ENCODE data around the gene LAD1. TPM values are rescaled to one million over a fixed set of nuclear protein-coding genes. Genes with fewer than 3 reads are reported as not detected.

LAD1 gene
- total and polyA plus RNA-seq, 2 of the 13 experiments (the other 11 are each of a cell fraction or from before 2014, with no cell fraction given), result 10.8 to 65.6 TPM

DNA sequence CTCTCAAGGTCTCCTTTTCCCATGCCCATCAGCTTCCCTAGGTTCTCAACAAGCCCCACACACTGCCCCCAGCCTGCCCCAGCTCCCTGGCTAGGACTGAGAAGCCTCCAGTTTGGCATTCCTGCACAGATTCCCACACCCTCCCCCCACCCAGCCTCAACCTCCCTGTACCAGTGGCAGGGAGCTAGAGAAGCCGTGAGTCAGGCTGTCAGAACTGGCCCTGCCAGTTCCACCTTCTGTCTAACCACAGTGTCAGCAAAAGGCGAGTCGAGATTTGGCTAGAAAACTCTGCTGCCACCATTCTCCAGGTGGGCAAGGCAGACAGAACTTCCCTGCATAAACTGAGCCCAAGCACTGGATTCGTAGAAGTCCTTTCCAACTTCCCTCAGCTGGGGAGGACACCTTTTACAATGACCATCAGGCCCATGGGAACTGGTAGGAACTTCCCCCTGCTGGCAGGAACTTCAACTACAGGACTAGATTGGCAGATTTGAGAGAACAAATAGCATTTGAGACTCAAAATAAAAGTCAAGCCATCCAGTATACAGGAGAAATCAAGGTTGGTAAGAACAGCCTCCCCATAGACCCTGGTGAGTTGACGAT, 52.7 kb downstream of the LAD1 start (continued):
- TF ChIP-seq CTCF (CRISPR knock-in tag; IDR thresholded peaks at IDR 0.05) (peak; percentile 63), SMC3 (IDR thresholded peaks at IDR 0.05; ENCODE audit: low read length) (peak; percentile 20; the same call in 1 of the 2 replicates), XRCC5 (optimal IDR thresholded peaks at IDR 0.05; ENCODE audit: low read length) (peak; percentile 46), JDP2 (CRISPR knock-in tag; IDR thresholded peaks at IDR 0.05; ENCODE audit: borderline replicate concordance) (no peak), ZNF12 (CRISPR knock-in tag; IDR thresholded peaks at IDR 0.05) (no peak), PCBP2 (optimal IDR thresholded peaks at IDR 0.05; ENCODE audit: low read depth, low read length, poor library complexity, severe bottlenecking) (no peak), SKI (IDR thresholded peaks at IDR 0.05; ENCODE audit: partially characterized antibody) (no peak), ZC3H13 (CRISPR knock-in tag; IDR thresholded peaks at IDR 0.05) (no peak), CC2D1A (CRISPR knock-in tag; IDR thresholded peaks at IDR 0.05) (no peak), RBM22 (optimal IDR thresholded peaks at IDR 0.05; ENCODE audit: low read length) (no peak), ARNT2 (CRISPR knock-in tag; IDR thresholded peaks at IDR 0.05; ENCODE audit: low read depth) (no peak), POGZ (CRISPR knock-in tag; IDR thresholded peaks at IDR 0.05) (no peak)
- TF ChIP-seq, protein P1, sequence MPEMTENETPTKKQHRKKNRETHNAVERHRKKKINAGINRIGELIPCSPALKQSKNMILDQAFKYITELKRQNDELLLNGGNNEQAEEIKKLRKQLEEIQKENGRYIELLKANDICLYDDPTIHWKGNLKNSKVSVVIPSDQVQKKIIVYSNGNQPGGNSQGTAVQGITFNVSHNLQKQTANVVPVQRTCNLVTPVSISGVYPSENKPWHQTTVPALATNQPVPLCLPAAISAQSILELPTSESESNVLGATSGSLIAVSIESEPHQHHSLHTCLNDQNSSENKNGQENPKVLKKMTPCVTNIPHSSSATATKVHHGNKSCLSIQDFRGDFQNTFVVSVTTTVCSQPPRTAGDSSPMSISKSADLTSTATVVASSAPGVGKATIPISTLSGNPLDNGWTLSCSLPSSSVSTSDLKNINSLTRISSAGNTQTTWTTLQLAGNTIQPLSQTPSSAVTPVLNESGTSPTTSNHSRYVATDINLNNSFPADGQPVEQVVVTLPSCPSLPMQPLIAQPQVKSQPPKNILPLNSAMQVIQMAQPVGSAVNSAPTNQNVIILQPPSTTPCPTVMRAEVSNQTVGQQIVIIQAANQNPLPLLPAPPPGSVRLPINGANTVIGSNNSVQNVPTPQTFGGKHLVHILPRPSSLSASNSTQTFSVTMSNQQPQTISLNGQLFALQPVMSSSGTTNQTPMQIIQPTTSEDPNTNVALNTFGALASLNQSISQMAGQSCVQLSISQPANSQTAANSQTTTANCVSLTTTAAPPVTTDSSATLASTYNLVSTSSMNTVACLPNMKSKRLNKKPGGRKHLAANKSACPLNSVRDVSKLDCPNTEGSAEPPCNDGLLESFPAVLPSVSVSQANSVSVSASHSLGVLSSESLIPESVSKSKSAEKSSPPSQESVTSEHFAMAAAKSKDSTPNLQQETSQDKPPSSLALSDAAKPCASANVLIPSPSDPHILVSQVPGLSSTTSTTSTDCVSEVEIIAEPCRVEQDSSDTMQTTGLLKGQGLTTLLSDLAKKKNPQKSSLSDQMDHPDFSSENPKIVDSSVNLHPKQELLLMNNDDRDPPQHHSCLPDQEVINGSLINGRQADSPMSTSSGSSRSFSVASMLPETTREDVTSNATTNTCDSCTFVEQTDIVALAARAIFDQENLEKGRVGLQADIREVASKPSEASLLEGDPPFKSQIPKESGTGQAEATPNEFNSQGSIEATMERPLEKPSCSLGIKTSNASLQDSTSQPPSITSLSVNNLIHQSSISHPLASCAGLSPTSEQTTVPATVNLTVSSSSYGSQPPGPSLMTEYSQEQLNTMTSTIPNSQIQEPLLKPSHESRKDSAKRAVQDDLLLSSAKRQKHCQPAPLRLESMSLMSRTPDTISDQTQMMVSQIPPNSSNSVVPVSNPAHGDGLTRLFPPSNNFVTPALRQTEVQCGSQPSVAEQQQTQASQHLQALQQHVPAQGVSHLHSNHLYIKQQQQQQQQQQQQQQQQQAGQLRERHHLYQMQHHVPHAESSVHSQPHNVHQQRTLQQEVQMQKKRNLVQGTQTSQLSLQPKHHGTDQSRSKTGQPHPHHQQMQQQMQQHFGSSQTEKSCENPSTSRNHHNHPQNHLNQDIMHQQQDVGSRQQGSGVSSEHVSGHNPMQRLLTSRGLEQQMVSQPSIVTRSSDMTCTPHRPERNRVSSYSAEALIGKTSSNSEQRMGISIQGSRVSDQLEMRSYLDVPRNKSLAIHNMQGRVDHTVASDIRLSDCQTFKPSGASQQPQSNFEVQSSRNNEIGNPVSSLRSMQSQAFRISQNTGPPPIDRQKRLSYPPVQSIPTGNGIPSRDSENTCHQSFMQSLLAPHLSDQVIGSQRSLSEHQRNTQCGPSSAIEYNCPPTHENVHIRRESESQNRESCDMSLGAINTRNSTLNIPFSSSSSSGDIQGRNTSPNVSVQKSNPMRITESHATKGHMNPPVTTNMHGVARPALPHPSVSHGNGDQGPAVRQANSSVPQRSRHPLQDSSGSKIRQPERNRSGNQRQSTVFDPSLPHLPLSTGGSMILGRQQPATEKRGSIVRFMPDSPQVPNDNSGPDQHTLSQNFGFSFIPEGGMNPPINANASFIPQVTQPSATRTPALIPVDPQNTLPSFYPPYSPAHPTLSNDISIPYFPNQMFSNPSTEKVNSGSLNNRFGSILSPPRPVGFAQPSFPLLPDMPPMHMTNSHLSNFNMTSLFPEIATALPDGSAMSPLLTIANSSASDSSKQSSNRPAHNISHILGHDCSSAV (CRISPR knock-in tag; IDR thresholded peaks at IDR 0.05; ENCODE audit: borderline replicate concordance), result no peak

Data from HepG2 (cell line).